ENCODE data around the gene CTCF.

CTCF gene

GRCh38 chr16:67645397-67646121 is 83.2 kb downstream of the CTCF start:
- no peak for TF ChIP-seq REST (IDR thresholded peaks at IDR 0.05; ENCODE audit: low read depth)
- TF ChIP-seq USF1 (IDR thresholded peaks at IDR 0.05), result no peak
- no peak for TF ChIP-seq TCF12 (IDR thresholded peaks at IDR 0.05; ENCODE audit: low read depth)
- no peak for TF ChIP-seq CREB1 (IDR thresholded peaks at IDR 0.05; ENCODE audit: low read depth)
- TF ChIP-seq FOXM1 (IDR thresholded peaks at IDR 0.05; ENCODE audit: borderline replicate concordance, low read depth), result no peak
- no peak for TF ChIP-seq EP300 (IDR thresholded peaks at IDR 0.05; ENCODE audit: borderline replicate concordance)
- no peak for TF ChIP-seq YY1 (IDR thresholded peaks at IDR 0.05; ENCODE audit: low read depth)
- no peak for TF ChIP-seq TEAD4 (IDR thresholded peaks at IDR 0.05)
- TF ChIP-seq TAF1 (IDR thresholded peaks at IDR 0.05; ENCODE audit: low read depth), result no peak
- no peak for TF ChIP-seq EGR1 (IDR thresholded peaks at IDR 0.05)
- TF ChIP-seq CEBPB (IDR thresholded peaks at IDR 0.05), result no peak

- TF ChIP-seq EP300 (IDR thresholded peaks at IDR 0.05; ENCODE audit: borderline replicate concordance) (no peak), FOXM1 (IDR thresholded peaks at IDR 0.05; ENCODE audit: borderline replicate concordance, low read depth) (no peak), TEAD4 (IDR thresholded peaks at IDR 0.05) (no peak)
Measured at GRCh38 chr16:67647111-67647651, 84.9 kb downstream of the CTCF start.

- TF ChIP-seq TEAD4 (IDR thresholded peaks at IDR 0.05) (no peak), CREB1 (IDR thresholded peaks at IDR 0.05; ENCODE audit: low read depth) (no peak), NFIC (IDR thresholded peaks at IDR 0.05) (no peak), FOXM1 (IDR thresholded peaks at IDR 0.05; ENCODE audit: borderline replicate concordance, low read depth) (no peak), TCF12 (IDR thresholded peaks at IDR 0.05; ENCODE audit: low read depth) (no peak), YY1 (IDR thresholded peaks at IDR 0.05; ENCODE audit: low read depth) (no peak), ZBTB7A (IDR thresholded peaks at IDR 0.05; ENCODE audit: low read depth) (no peak), RAD21 (IDR thresholded peaks at IDR 0.05; ENCODE audit: low read depth) (no peak), CEBPB (IDR thresholded peaks at IDR 0.05) (no peak), EGR1 (IDR thresholded peaks at IDR 0.05) (no peak)
Measured at GRCh38 chr16:67647681-67648080, 85.4 kb downstream of the CTCF start.

GRCh38 chr16:67648088-67648763 is 85.9 kb downstream of the CTCF start:
- TF ChIP-seq USF1 (IDR thresholded peaks at IDR 0.05) (no peak), TCF12 (IDR thresholded peaks at IDR 0.05; ENCODE audit: low read depth) (no peak), FOXM1 (IDR thresholded peaks at IDR 0.05; ENCODE audit: borderline replicate concordance, low read depth) (no peak)

GRCh38 chr16:67648764-67649407 is 86.6 kb downstream of the CTCF start:
- TF ChIP-seq ZBTB7A (IDR thresholded peaks at IDR 0.05; ENCODE audit: low read depth) (no peak), MAX (IDR thresholded peaks at IDR 0.05) (no peak), TAF1 (IDR thresholded peaks at IDR 0.05; ENCODE audit: low read depth) (no peak), FOXM1 (IDR thresholded peaks at IDR 0.05; ENCODE audit: borderline replicate concordance, low read depth) (no peak), EGR1 (IDR thresholded peaks at IDR 0.05) (no peak), USF1 (IDR thresholded peaks at IDR 0.05) (no peak), YY1 (IDR thresholded peaks at IDR 0.05; ENCODE audit: low read depth) (no peak), NFIC (IDR thresholded peaks at IDR 0.05) (no peak), EP300 (IDR thresholded peaks at IDR 0.05; ENCODE audit: borderline replicate concordance) (no peak), CEBPB (IDR thresholded peaks at IDR 0.05) (no peak), TEAD4 (IDR thresholded peaks at IDR 0.05) (no peak), REST (IDR thresholded peaks at IDR 0.05; ENCODE audit: low read depth) (no peak)

Measured in Ishikawa (cell line).